SU-DHL-6 (cell line): ENCODE measurements around the gene STPG2.

Experiments used
- EZH2phosphoT487 ChIP-seq: fragments of 200-600 bp; sonication (generic), shearing (Covaris generic); conservative IDR thresholded peaks from 2 replicates; pipeline ENCODE4 v1.6.1; 2018; ENCODE audit warnings: mild to moderate bottlenecking, antibody characterized with exemption, low read length, moderate library complexity, mixed read lengths
- TF ChIP-seq, protein P1 (sequence below): fragments of 200-600 bp; sonication (generic); IDR thresholded peaks from one replicate; pipeline ENCODE4 v1.5.1; 2017; ENCODE audit warnings: antibody characterized with exemption, mild to moderate bottlenecking, low read length, moderate library complexity; ENCODE audit not compliant: insufficient read depth, poor library complexity, severe bottlenecking

DNA sequence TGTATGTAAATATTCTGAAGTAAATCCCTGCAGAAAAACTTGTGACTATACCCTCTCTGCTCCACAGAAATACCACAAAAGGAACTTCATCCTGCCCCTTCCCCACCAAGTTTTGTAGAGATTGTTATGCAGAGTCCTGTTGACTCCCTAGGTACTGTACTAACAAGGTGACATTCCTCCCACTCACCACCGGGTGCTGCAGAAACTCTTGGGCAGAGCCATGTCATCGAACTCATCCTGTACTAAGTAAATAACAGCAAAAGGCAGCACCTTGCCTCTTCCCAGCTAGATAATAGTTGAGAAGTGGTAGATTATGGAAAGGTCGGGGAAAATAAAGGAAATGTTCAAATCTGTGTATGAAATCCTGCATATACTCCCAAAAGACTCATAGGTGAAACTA lies 233.3 kb downstream of the STPG2 start:
- TF ChIP-seq, protein P1, sequence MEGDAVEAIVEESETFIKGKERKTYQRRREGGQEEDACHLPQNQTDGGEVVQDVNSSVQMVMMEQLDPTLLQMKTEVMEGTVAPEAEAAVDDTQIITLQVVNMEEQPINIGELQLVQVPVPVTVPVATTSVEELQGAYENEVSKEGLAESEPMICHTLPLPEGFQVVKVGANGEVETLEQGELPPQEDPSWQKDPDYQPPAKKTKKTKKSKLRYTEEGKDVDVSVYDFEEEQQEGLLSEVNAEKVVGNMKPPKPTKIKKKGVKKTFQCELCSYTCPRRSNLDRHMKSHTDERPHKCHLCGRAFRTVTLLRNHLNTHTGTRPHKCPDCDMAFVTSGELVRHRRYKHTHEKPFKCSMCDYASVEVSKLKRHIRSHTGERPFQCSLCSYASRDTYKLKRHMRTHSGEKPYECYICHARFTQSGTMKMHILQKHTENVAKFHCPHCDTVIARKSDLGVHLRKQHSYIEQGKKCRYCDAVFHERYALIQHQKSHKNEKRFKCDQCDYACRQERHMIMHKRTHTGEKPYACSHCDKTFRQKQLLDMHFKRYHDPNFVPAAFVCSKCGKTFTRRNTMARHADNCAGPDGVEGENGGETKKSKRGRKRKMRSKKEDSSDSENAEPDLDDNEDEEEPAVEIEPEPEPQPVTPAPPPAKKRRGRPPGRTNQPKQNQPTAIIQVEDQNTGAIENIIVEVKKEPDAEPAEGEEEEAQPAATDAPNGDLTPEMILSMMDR: no peak
- no peak for TF ChIP-seq EZH2phosphoT487
